Stimulated activated CD4-positive, alpha-beta T cell treated with anti-CD3 and anti-CD28 coated beads, Interleukin-15, amount 100 ng/mL, for 1 hour (primary cell): Measurements from ENCODE around the gene VPS54.

Source experiments
- DNase-seq, 2 donors: peaks; one replicate each; pipeline ENCODE4 v3.0.0-alpha.2; 2020; ENCODE audit warnings: low read depth in 1 of 2, low spot score in 1 of 2

Gene VPS54

DNA sequence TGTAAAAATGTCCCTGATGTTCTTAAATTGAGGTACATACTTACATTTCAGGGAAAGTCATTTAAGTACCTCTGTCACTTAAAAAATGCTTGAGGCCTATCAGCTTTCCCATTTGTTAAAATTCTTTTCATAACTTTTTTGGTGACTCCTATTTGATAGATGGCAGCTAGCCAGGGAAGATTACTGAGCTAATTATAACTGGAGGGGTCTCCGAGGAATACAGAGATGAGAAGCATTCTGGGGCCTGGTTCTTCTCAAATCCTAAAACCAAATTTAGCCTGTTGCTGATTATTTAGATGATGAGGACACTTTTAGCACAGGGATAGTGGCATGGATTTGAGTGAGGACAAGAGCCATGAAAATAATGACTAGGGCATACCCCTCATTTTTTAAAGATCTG lies 172.7 kb downstream of the VPS54 start:
- no peak for DNase-seq

DNA sequence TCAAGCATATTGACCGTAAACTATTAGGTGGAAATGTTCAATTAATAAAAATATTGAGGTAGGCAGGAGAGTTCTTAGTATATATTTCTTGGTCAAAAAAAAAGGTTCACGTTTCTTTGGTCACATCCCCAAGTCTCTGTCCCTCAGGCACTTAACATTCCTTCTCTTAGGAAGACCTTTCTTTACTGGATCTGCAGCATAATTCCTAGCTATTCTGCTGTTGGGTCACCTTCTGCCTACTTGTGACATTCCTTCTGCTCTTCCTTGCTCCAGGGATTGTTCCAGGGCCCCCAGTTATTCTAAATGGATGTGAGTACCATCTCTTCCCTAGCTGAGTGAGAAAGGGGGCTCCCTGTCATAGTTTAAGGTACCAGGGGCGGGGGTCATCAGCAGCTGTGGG lies 173.4 kb downstream of the VPS54 start:
- DNase-seq = no peak

DNA sequence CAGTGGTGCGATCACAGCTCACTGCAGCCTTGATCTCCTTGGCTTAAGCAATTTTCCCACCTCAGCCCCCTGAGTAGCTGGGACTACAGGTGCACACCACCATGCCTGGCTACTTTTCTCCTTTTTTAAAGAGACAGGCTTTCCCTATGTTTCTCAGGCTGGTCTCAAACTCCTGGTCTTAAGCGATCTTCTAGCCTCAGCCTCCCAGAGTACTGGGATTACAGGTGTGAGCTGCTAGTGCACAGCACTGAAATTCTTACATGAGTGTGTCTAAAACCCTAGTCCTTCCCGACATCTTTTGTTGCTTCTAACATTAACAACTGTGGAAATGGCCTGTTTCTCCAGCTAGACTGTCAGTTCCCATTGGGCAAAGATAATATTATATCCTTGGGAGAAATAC lies 174.6 kb downstream of the VPS54 start:
- DNase-seq = no peak

DNA sequence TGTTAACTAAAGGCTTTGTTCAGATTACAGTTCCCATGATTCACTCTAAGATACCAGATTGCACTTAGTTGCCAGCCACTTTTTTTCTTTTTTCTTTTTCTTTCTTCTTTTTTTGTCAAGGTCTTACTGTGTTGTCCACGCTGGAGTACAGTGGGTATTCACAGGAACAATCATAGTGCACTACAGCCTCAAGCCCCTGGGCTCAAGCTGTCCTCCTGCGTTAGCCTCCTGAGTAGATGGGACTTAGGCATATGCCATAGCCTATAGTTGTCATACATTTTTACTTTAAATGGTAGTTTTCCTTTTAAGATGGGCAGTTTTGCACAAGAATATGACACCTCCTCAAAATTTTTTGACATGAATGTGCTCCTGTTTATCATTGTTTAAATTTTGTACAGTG lies 175.4 kb downstream of the VPS54 start:
- no peak for DNase-seq

DNA sequence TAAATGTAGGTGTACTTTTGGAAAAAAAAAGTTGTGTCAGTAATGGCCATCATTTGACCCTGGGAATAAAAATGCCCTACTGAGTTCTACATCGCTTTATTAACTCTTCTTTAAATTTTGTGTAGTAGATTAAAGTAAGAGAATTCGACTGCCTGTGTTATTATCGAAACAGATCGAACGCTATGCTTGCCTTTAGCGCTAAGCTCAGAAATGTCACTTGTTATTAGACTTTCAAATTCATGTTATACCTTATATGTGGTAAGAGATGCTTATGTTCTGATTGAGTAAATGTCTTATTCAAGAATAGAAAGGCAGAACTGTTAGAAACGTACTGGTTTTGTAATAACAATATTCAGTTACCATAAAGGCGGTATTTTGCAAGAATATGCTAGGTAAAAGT lies 176.1 kb downstream of the VPS54 start:
- DNase-seq = no peak

DNA sequence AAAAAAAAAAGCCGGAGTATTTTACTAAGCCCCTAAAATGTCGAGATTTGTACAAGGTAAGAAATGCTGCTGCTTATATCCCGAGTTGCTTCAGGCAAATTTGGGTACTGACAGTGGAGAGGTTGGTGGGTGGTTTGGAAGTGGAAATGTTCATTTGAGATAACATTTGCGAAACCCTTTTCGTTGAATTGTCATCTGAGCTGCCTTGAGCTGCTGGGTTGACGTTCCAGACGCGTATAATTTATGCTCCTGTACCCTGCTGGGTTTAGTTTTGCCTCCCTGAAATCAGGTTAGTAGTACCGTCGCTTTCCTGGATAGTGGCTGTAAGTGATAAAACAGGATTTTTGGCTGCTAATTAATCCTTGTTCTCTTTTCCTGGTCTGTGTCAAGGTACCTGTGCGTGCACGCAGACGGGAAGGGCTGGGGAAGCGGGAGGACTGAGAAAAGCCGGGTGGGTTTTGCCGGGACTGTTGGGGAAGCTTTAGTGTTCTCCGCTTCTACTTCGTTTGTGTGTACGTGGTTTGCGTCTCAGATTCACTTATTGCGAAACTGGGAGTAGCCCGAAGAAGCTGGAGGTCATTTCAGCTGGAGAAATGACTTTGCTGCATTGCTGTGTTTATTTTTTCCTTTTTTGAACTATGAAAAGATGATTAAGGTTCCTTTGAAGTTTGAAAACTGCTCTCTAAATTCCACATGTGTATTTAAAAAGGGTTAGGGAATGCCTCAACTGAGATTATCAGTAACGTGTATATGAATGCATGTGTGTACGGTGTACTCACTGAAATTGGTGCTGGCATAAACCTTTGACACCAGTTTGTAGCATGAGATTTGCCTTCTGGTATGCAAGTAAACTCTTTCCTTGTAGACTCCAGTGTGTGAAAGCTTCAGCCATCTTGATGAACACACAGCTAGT lies 176.8 kb downstream of the VPS54 start:
- no peak for DNase-seq
